G401.6 (cell line): ENCODE data around the gene TTC34.
"Not testable (repeated sequence)": the region's sequence is repeated elsewhere in the genome, so short reads cannot be mapped to it uniquely, and the experiment has no call there.

Experiments used
- FAIRE-seq: peaks from 2 replicates; lab custom pipeline; 2012; peaks lifted over from hg19 to GRCh38; lab: Jason Lieb, UNC

TTC34 gene

DNA sequence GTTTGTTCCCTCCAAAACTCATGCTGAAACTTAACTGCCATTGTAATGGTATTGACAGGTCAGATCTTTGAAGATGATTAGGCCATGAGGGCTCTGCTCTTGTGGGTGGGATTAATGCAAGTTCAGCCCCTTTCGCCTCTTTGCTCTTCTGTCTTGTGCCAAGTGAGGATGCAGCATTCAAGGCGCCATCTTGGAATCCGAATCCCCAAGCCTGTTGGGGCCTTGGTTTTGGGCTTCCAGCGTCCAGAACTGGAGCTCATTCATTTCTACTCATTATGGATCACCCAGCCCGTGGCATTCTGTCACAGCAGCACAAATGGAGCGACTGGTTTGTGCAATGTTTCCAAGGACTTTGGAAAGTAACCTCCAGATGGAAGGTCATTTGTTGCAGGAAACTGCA is 5.6 kb downstream of the TTC34 start:
- no peak for FAIRE-seq

DNA sequence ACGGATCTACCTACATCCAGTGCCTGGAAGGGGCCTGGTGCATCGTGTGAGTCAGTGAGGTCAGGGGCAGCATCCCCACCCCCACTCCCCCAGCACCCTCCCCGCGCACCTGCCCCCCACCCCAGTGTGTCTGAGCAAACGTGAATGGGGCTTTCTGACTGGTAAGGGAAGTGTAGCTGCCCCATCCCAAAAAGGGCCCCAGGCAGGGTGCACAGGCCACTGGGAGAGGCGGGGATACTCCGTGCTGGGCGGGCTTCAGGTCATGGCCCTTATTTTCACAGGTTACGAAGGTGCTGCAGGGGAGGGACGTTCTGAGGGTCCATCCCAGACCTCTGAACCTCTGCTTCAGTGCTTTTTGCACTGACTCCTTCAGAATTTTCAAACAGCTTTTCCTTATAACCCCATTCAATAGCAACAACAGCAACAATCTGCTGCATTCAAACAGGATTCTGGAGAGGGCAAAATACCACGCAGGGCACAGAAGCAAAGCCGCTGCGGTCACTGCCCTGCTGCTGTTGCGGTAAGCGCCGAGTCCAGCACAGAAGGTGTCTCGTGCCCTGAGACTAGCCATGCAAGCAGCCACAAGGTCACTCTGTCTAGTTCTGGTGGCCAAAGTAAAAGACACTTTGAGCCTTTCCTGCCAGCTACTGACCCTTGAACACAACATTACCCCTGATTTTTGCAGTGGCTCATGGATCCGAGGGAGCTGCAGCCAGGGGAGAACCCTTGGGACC is 10.3 kb downstream of the TTC34 start:
- FAIRE-seq, result no peak

DNA sequence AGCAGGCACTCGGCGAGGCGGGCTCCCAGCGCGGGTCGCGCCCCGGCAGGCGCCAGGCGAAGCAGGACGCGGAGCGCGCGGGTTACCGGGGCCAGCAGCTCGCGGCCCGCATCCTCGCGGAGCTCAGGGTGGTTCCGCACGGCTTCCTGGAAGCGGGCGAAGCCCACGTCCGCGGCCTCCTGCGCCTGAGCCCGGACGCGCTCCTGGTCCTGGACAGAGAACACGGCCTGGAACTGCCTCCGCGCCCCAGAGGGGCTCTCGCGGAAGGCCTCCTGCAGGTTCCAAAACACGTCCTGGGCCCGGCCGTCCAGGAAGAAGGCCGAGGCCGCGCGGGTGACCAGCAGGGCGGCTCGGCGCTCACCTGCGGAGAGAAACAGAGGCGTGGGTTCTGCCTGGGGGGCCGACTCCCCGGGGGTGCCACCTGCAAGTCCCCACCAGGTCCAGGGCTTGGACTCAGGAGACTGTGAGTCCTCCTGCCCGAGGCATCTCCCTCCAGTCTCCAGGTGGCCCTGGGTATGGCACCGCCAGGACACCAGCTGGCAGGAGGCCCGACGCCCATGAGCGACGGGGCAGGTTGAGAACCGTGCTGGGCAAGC is 11.4 kb downstream of the TTC34 start:
- FAIRE-seq, result no peak

- no peak for FAIRE-seq
These were observed 12.1 kb downstream of the TTC34 start for GRCh38 chr1:2789164-2789985.

DNA sequence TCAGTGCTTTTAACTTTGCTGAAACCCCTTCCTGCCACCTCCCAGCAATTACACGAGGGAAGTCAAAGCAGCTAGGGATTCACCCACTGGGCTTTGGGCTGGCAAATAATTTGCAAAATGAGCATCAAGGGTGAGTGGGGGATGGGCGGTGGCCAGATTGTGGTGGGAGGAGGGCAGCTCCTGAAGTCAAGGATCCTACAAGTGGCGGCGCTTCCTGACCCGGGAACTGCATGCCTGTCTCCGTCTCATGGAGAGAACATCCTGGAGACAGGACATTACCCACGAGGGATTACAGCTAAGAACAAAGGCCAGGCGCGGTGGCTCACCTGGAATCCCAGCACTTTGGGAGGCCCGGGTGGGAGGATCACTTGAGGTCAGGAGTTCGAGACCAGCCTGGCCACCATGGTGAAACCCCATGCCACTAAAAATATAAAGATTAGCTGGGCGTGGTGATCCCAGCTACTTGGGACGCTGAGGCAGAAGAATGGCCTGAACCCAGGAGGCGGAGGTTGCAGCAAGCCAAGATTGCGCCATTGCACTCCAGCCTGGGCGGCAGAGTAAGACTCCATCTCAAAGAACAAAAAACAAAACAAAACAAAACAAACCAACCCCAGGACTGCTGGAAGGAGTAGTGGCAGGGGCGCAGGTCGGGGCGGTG is 12.9 kb downstream of the TTC34 start:
- FAIRE-seq, result no peak

- FAIRE-seq, result no peak
These were observed 14.2 kb downstream of the TTC34 start for GRCh38 chr1:2787163-2787911.

- FAIRE-seq, result no peak
These were observed 14.9 kb downstream of the TTC34 start for GRCh38 chr1:2786329-2787162.

DNA sequence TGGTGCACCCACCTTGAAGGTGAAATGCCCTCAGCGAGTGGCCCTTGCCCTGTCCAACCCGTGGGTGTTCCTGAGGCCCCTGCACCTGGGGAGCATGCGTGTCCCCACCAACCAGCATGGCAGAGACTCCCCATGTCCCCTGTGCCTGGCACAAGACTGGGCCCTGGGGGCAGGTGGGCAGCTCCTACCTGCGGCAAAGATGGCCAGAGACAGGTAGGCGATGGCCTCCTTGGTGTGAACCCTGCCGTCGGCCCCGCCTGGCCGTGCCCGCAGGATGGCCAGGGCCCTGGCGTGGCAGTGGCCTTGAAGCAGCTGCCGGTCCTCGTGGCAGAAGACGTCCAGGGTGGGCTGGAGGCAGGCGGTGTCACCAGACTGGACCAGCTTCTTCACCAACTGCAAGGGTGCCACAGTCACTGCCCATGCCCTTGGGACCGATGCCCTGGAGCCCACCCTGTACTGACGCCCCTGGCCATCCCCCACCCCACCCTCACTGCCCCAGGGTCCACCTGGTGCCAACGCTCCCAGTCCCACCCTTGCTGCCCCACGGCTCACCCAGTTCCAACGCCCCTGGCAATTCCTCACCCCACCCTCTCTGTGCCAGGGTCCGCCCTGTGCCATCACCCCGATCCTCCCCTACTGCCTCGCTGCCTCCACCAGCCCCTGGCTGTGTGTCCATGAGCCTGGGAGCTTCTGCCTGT is 15.7 kb downstream of the TTC34 start:
- FAIRE-seq, result no peak

GRCh38 chr1:2784854-2785630 is 16.5 kb downstream of the TTC34 start:
- no peak for FAIRE-seq

DNA sequence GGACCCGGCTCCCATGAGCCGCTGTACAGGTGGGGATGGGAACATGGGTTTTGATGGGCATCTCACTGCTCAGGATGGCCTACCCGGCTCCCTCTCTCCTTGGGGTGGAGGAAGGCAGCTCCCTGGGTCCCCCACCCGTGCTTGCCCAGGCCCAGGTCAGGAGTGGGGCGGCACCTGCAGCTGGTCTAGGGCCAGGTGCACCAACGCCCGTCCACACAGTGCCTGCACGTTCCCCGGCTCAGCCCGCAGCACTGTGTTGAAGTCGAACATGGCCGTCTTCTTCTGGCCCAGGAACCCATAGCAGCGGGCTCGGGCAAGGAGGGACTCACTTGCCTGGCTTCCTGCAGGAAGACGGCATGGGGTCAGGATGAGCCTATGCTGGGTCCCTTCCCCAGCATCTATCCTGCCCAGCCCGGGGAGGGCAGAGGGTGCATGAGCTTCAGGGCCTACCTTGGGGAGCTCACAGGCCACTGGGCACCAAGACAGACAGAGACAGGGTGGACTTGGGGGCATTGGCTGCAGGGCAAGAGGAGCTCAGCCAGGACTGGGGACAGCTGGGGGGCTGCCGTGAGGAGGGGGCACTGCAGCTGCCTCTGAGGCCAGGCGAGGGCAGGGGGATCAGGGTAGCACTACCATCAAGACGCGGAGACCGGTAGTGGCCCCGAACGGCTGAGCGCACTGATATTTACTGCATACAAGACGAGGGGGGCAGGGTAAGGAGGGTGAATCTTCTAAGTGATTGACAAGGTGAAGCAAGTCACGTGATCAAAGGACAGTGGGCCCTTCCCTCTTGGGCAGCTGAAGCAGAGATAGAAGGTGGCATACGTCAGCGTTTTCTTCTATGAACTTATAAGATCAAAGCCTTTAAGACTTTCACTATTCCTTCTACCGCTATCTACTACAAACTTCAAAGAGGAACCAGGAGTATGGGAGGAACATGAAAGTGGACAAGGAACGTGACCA is 17.8 kb downstream of the TTC34 start:
- no peak for FAIRE-seq

DNA sequence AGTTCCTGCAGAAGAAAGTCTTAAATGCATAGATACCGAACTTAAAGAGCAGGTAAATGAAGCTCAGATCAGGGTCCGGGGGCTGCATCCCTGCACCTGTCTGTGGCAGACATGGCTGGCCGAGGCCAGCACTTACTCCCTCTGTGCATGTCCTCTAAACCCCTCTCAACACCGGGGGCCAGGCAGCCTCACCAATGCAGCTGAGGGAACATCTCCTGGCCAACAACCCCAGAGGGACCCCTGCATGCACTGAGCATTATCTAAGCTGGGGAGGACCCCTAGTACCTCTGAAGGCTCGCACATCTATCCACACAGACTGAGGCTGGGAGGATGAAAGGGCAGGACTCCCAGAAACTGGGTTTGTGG is 18.4 kb downstream of the TTC34 start:
- no peak for FAIRE-seq

- no peak for FAIRE-seq
These were observed 19.9 kb downstream of the TTC34 start for GRCh38 chr1:2781627-2782026.

DNA sequence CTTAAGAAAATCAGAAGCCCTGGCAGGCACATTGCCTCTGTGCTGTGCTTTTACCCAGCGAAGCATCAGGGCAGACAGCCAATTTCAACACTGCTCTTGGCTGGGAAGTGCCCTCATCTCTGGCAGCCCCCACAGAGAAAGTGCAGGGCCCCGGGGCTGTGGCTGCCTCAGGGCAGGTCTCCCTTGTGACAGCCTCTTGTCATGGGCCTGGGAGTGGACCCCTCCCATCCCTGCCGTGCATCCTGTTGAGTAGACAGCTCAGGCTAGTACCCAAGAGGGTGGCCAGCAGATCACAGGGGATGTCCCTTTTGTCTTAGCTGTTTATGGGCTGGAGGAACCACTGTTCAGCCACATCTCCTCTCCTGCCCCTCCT is 23.3 kb downstream of the TTC34 start:
- FAIRE-seq, result no peak

GRCh38 chr1:2777424-2778219 is 23.9 kb downstream of the TTC34 start:
- FAIRE-seq, result no peak

DNA sequence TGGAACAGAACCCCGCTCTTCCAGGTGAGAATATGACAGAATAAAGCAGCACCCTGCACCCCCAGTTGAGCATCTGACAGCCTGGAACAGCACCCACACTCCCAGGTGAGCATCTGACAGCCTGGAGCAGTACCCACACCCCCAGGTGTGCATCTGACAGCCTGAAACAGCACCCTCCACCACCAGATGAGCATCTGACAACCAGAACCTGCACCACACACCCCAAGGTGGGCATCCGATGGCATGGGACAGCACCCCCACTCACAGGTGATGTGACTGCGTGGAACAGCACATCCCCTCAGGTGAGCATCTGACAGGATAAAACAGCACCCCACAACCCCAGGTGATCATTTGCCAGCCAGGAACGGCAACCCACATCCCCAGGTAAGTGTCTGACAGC is 26.2 kb downstream of the TTC34 start:
- FAIRE-seq, result not testable (repeated sequence)

GRCh38 chr1:2768052-2768451 is 33.4 kb downstream of the TTC34 start:
- FAIRE-seq, result not testable (repeated sequence)

DNA sequence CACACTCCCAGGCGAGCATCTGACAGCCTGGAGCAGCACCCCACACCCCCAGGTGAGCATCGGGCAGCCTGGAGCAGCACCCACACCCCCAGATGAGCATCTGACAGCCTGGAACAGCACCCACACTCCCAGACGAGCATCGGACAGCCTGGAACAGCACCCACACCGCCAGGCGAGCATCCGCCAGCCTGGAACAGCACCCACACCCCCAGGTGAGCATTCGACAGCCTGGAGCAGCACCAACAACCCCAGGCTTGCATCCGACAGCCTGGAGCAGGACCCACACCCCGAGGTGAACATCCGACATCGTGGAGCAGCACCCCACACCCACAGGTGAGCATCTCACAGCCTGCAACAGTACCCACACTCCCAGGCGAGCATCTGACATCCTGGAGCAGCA is 42.1 kb downstream of the TTC34 start:
- FAIRE-seq, result not testable (repeated sequence)

DNA sequence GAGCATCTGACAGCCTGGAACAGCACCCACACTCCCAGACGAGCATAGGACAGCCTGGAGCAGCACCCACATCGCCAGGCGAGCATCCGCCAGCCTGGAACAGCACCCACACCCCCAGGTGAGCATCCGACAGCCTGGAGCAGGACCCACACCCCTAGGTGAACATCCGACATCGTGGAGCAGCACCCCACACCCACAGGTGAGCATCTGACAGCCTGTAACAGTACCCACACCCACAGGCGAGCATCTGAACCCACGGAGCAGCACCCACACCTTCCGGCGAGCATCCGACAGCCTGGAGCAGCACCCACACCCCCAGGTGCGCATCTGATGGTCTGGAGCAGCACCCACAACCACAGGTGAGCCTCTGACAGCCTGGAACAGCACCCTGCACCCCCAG is 44.0 kb downstream of the TTC34 start:
- FAIRE-seq, result not testable (repeated sequence)
